Astrocyte (in vitro differentiated cells and primary cell): ENCODE measurements around the gene ZNF331. TPM values are rescaled to one million over a fixed set of nuclear protein-coding genes. Genes with fewer than 3 reads are reported as not detected.

Experiments used
- DNase-seq: peaks from one replicate; pipeline ENCODE4 v3.0.0-alpha.2; 2010; ENCODE audit warnings: low read depth
- FAIRE-seq: peaks from 2 replicates; lab custom pipeline; 2011; peaks lifted over from hg19 to GRCh38; lab: Jason Lieb, UNC
- H2AFZ ChIP-seq: 2 replicates; pipeline ENCODE4 v1.6.0; 2012; ENCODE audit warnings: low read depth, low read length, inconsistent platforms
- H3K27ac ChIP-seq: 2 replicates; pipeline ENCODE4 v1.5.1; 2011; ENCODE audit warnings: low read depth, low read length, inconsistent platforms
- H3K27me3 ChIP-seq: 2 replicates; pipeline ENCODE4 v1.6.0; 2011; ENCODE audit warnings: low read length, inconsistent platforms; ENCODE audit not compliant: insufficient read depth
- H3K36me3 ChIP-seq: 2 replicates; pipeline ENCODE4 v1.5.1; 2011; ENCODE audit warnings: low read length, inconsistent platforms; ENCODE audit not compliant: insufficient read depth
- H3K4me1 ChIP-seq: 2 replicates; pipeline ENCODE4 v1.5.1; 2011; ENCODE audit warnings: low read length, inconsistent platforms; ENCODE audit not compliant: insufficient read depth
- H3K4me2 ChIP-seq: 2 replicates; pipeline ENCODE4 v1.6.0; 2012; ENCODE audit warnings: low read length, inconsistent platforms
- H3K4me3 ChIP-seq: 2 replicates; pipeline ENCODE4 v1.5.1; 2011; ENCODE audit warnings: low read depth, mild to moderate bottlenecking, low read length, inconsistent platforms; ENCODE audit not compliant: insufficient read depth
- H3K79me2 ChIP-seq: 2 replicates; pipeline ENCODE4 v1.6.0; 2012; ENCODE audit warnings: mild to moderate bottlenecking, low read length, inconsistent platforms; ENCODE audit not compliant: insufficient read depth
- H3K9ac ChIP-seq: 2 replicates; pipeline ENCODE4 v1.6.0; 2012; ENCODE audit warnings: mild to moderate bottlenecking, low read length, inconsistent platforms
- H3K9me3 ChIP-seq: 2 replicates; pipeline ENCODE4 v1.5.1; 2012; ENCODE audit warnings: low read depth, mild to moderate bottlenecking, low read length, inconsistent platforms; ENCODE audit not compliant: insufficient read depth
- H4K20me1 ChIP-seq: 2 replicates; pipeline ENCODE4 v1.6.0; 2012; ENCODE audit warnings: low read length, inconsistent platforms; ENCODE audit not compliant: insufficient read depth
- H3K27ac Mint-ChIP-seq: one replicate; pipeline ENCODE4 v1.8.0; 2021; ENCODE audit warnings: mild to moderate bottlenecking, mixed read lengths; ENCODE audit not compliant: unreplicated experiment
- H3K27me3 Mint-ChIP-seq: one replicate; pipeline ENCODE4 v1.8.0; 2021; ENCODE audit warnings: low read depth, mixed read lengths; ENCODE audit not compliant: unreplicated experiment
- H3K36me3 Mint-ChIP-seq: one replicate; pipeline ENCODE4 v1.8.0; 2021; ENCODE audit warnings: low read depth, mixed read lengths; ENCODE audit not compliant: unreplicated experiment
- H3K4me1 Mint-ChIP-seq: one replicate; pipeline ENCODE4 v1.8.0; 2021; ENCODE audit warnings: low read depth, mixed read lengths; ENCODE audit not compliant: unreplicated experiment
- H3K4me3 Mint-ChIP-seq: one replicate; pipeline ENCODE4 v1.8.0; 2021; ENCODE audit warnings: mild to moderate bottlenecking, moderate library complexity, mixed read lengths; ENCODE audit not compliant: unreplicated experiment
- H3K9me3 Mint-ChIP-seq: one replicate; pipeline ENCODE4 v1.8.0; 2021; ENCODE audit warnings: mild to moderate bottlenecking, mixed read lengths; ENCODE audit not compliant: unreplicated experiment
- CTCF ChIP-seq: IDR thresholded peaks from 2 replicates; pipeline ENCODE4 v1.5.1; 2011; ENCODE audit warnings: low read depth, mild to moderate bottlenecking, inconsistent platforms, low read length, moderate library complexity; ENCODE audit not compliant: insufficient read depth
- EZH2 ChIP-seq: IDR thresholded peaks from 2 replicates; pipeline ENCODE4 v1.6.1; 2012; ENCODE audit warnings: mild to moderate bottlenecking, low read length, inconsistent platforms; ENCODE audit not compliant: insufficient read depth
- total RNA-seq: library from RNA; stranded (reverse); gene quantifications from 2 replicates; pipeline ENCODE4 v1.2.1, GENCODE V29; 2021

ZNF331 gene
- total RNA-seq, 1 donor from 2014 or later, result 4.8 TPM

GRCh38 chr19:53594811-53595509 lies 57.0 kb downstream of the ZNF331 start:
- no peak overlapping the region for H3K4me3 ChIP-seq
- no peak overlapping the region for H2AFZ ChIP-seq
- H3K36me3 ChIP-seq, result no peaks in the 10 kb centered on the region
- H3K9ac ChIP-seq, result no peak overlapping the region
- H3K27me3 ChIP-seq, result no peaks in the 10 kb centered on the region
- H3K9me3 ChIP-seq, result no peaks in the 10 kb centered on the region
- FAIRE-seq (no peak), DNase-seq (no peak)
- H3K9me3 Mint-ChIP-seq, result no peaks in the 10 kb centered on the region
- H3K27ac Mint-ChIP-seq, result no peak overlapping the region
- H3K36me3 Mint-ChIP-seq, result no peaks in the 10 kb centered on the region
- TF ChIP-seq CTCF (no peak), EZH2 (no peak)
- no peak overlapping the region for H3K27ac ChIP-seq
- H3K4me1 ChIP-seq, result no peaks in the 10 kb centered on the region
- H3K4me2 ChIP-seq, result no peak overlapping the region
- H4K20me1 ChIP-seq, result no peaks in the 10 kb centered on the region
- no peaks in the 10 kb centered on the region for H3K4me1 Mint-ChIP-seq
- no peaks in the 10 kb centered on the region for H3K79me2 ChIP-seq
- H3K27me3 Mint-ChIP-seq, result peaks cover 3% of the 10 kb centered on the region
- H3K4me3 Mint-ChIP-seq, result no peak overlapping the region

- TF ChIP-seq EZH2 (no peak), CTCF (no peak)
- Histone ChIP-seq H3K79me2 (no peaks in the 10 kb centered on the region), H3K9me3 (no peaks in the 10 kb centered on the region), H2AFZ (no peak overlapping the region), H3K4me2 (no peak overlapping the region), H4K20me1 (no peaks in the 10 kb centered on the region), H3K9ac (no peak overlapping the region), H3K4me3 (no peak overlapping the region), H3K4me1 (no peaks in the 10 kb centered on the region), H3K27me3 (no peaks in the 10 kb centered on the region), H3K27ac (no peak overlapping the region), H3K36me3 (no peaks in the 10 kb centered on the region)
- Mint-ChIP-seq H3K36me3 (no peaks in the 10 kb centered on the region), H3K27me3 (peaks cover 3% of the 10 kb centered on the region), H3K4me1 (no peaks in the 10 kb centered on the region), H3K4me3 (no peak overlapping the region), H3K9me3 (no peaks in the 10 kb centered on the region), H3K27ac (no peak overlapping the region)
- FAIRE-seq (no peak), DNase-seq (no peak)
Measured at GRCh38 chr19:53595510-53595867, 57.5 kb downstream of the ZNF331 start.

- H3K9ac ChIP-seq, result no peak overlapping the region
- H3K4me3 Mint-ChIP-seq, result no peak overlapping the region
Measured at GRCh38 chr19:53596056-53596455, 58.1 kb downstream of the ZNF331 start.

More at GRCh38 chr19:53596056-53596455, 58.1 kb downstream of the ZNF331 start:
- no peak overlapping the region for H3K4me2 ChIP-seq
- no peaks in the 10 kb centered on the region for H4K20me1 ChIP-seq
- H3K27ac ChIP-seq, result no peak overlapping the region
- H3K79me2 ChIP-seq, result no peaks in the 10 kb centered on the region
- Mint-ChIP-seq H3K36me3 (no peaks in the 10 kb centered on the region), H3K27ac (no peak overlapping the region), H3K9me3 (no peaks in the 10 kb centered on the region), H3K27me3 (peaks cover 3% of the 10 kb centered on the region), H3K4me1 (no peaks in the 10 kb centered on the region)
- H3K4me1 ChIP-seq, result no peaks in the 10 kb centered on the region
- no peaks in the 10 kb centered on the region for H3K9me3 ChIP-seq
- H3K27me3 ChIP-seq, result no peaks in the 10 kb centered on the region
- TF ChIP-seq CTCF, result no peak
- no peak for TF ChIP-seq EZH2
- no peaks in the 10 kb centered on the region for H3K36me3 ChIP-seq
- no peak overlapping the region for H3K4me3 ChIP-seq
- DNase-seq (no peak), FAIRE-seq (no peak)
- H2AFZ ChIP-seq, result no peak overlapping the region
